ENCODE measurements around the gene IFI35. TPM values are rescaled to one million over a fixed set of nuclear protein-coding genes. Genes with fewer than 3 reads are reported as not detected.

The IFI35 gene
- total RNA-seq, result 1 to 10 TPM; 3.0 to 5.1 TPM
- 1.8 TPM for polyA plus RNA-seq (2013, experiment 1 of 2)
- polyA plus RNA-seq (2013, experiment 2 of 2), result 1.2 TPM
- long read RNA-seq, experiment 1, partial matches to known transcripts, result 0 of 3 reads
- long read RNA-seq, experiment 1, other reads (novel, unspliced or antisense), result 1 of 3 reads
- long read RNA-seq, experiment 2, partial matches to known transcripts, result 0 of 4 reads
- long read RNA-seq, experiment 2, other reads (novel, unspliced or antisense), result 1 of 4 reads
- long read RNA-seq, experiment 3, transcript IFI35-204 (7 exons, 1,232 nt), result major isoform, 8 of 11 reads
- long read RNA-seq, experiment 3, partial matches to known transcripts, result 0 of 11 reads
- long read RNA-seq, experiment 3, other reads (novel, unspliced or antisense), result 1 of 11 reads
- long read RNA-seq, experiment 4, partial matches to known transcripts, result 0 of 7 reads
- long read RNA-seq, experiment 4, other reads (novel, unspliced or antisense), result 1 of 7 reads

DNA sequence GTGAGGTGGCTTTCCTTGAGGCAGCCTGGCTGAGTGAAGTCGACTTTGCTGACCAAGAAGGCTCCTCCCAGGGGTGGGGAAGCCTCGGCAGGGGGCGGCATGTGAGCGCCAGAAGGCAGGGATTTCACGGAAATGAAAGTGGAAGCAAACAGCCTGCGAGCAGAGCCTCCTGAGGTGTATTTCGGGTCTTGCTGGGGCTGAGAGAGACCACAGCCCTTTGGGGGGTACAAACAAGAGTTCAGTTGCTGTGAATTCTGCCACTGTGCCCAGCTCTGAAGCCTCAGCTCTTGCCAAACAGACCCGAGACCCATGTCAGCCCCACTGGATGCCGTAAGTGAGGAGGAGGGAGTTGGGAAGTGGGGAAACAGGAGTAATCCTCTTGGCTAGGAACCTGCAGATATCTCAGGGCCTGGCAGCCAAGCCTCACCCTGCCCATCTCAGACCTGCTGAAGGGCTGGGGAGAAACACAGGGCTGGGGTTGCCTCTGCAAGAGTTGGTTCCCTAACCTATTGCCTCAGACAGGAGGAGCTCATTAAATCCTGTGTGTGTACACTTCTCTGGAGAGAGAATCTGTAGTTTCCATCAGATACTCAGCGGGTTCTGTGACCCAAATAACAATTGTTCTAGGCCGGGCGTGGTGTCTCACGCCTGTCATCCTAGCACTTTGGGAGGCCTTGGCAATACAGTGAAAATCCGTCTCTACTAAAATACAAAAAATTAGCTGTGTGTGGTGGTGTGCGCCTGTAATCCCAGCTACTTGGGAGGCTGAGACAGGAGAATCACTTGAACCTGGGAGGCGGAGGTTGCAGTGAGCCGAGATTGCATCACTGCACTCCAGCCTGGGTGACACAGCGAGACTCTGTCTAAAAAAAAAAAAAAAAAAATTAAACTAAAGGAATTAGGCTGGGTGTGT, at the start of gene IFI35:
Gene IFI35 (plus strand): TSS at position 146 of the 913 bp plus-strand sequence. CDS start 164 bp downstream, at position 310.
- Histone ChIP-seq H3K4me3 (ENCODE audit: low read length) (peak within 1 kb of the TSS; percentile 79), H3K27ac (ENCODE audit: low read depth, low read length) (peak within 1 kb of the TSS; percentile 61), H3K9me3 (ENCODE audit: control insufficient read depth, low read length) (no peaks in the 10 kb centered on the region), H3K4me1 (ENCODE audit: control insufficient read depth, insufficient read depth, low read length) (peaks cover 2% of the 10 kb centered on the region), H3K36me3 (ENCODE audit: control insufficient read depth, insufficient read depth, low read length) (peaks cover 25% of the 10 kb centered on the region), H3K27me3 (ENCODE audit: control insufficient read depth, insufficient read depth, low read length, poor library complexity, severe bottlenecking) (no peaks in the 10 kb centered on the region), H3K9ac (ENCODE audit: extremely low read depth, low read length, poor library complexity, severe bottlenecking) (peak within 1 kb of the TSS; percentile 60)
- no peaks in the 10 kb centered on the region for H3K9me3 Mint-ChIP-seq
- peaks cover 9% of the 10 kb centered on the region for H3K4me1 Mint-ChIP-seq
- no peaks in the 10 kb centered on the region for H3K27me3 Mint-ChIP-seq (ENCODE audit: insufficient read depth)
- peak within 1 kb of the TSS; percentile 57 for H3K4me3 Mint-ChIP-seq
- peak; percentile 96 for DNase-seq
- H3K36me3 Mint-ChIP-seq (ENCODE audit: low read depth), result peaks cover 29% of the 10 kb centered on the region
- TF ChIP-seq CTCF (conservative IDR thresholded peaks at IDR 0.05), result peak; percentile 32
- peak within 1 kb of the TSS; percentile 96 for H3K27ac Mint-ChIP-seq
- 57 to 60% methylated on average over 11 to 18 of the region's 18 CpGs for WGBS, 2 experiments (ENCODE audit: insufficient coverage in 1 of 2, insufficient read length in 1 of 2)

DNA sequence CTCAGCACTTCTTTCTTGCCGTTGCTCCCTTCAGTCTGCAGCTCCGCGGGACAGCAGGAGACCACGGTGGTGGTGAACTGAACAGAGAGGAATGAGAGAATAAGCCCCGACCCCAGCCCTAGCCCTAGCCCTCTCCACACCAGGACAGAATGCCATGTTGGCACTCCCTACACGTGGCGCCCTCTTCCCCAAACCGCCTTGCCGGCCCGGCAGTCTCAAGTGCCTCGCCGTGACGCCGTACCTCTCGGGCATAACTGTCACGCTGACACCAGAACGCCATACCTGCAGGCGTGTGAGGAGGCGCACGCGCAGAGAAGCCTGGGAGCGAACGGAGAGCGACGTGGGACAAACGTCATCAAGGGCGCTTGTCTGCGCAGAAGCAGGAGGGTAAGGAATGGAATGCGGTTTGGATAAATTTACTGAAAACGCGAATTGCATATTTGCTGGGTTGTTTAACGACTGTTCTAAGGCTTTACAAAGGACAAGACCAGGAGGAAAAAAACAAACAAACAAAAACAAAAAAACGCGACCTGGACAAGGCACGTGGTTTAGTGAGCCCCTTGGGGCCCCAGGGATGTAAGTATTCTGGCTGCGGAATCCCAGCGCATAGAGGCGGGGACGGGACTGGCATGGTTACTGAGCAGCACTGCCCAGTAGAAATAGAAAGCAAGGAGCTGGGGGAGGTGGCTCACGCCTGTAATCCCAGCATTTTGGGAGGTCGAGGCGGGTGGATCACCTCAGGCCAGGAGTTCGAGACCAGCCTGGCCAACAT, 42.2 kb upstream of the IFI35 start, which contains the start of gene AARSD1:
Gene AARSD1 (minus strand): TSS at position 294 of the 772 bp plus-strand sequence. CDS start 14 bp downstream, at position 280.
- Mint-ChIP-seq H3K36me3 (ENCODE audit: low read depth) (peaks cover 33% of the 10 kb centered on the region), H3K4me1 (peaks cover 7% of the 10 kb centered on the region), H3K9me3 (no peaks in the 10 kb centered on the region), H3K4me3 (peak within 1 kb of the TSS; percentile 92), H3K27ac (peak within 1 kb of the TSS; percentile 98), H3K27me3 (ENCODE audit: insufficient read depth) (no peaks in the 10 kb centered on the region)
- no peak for TF ChIP-seq CTCF (conservative IDR thresholded peaks at IDR 0.05)
- Histone ChIP-seq H3K27me3 (ENCODE audit: control insufficient read depth, insufficient read depth, low read length, poor library complexity, severe bottlenecking) (no peaks in the 10 kb centered on the region), H3K36me3 (ENCODE audit: control insufficient read depth, insufficient read depth, low read length) (peaks cover 35% of the 10 kb centered on the region), H3K4me1 (ENCODE audit: control insufficient read depth, insufficient read depth, low read length) (no peaks in the 10 kb centered on the region), H3K27ac (ENCODE audit: low read depth, low read length) (peak within 1 kb of the TSS; percentile 65), H3K9ac (ENCODE audit: extremely low read depth, low read length, poor library complexity, severe bottlenecking) (peak within 1 kb of the TSS; percentile 91), H3K9me3 (ENCODE audit: control insufficient read depth, low read length) (no peaks in the 10 kb centered on the region), H3K4me3 (ENCODE audit: low read length) (peak within 1 kb of the TSS; percentile 87)
- 4 to 6% methylated on average over 22 to 43 of the region's 43 CpGs for WGBS, 2 experiments (ENCODE audit: insufficient coverage in 1 of 2, insufficient read length in 1 of 2)
- DNase-seq, result peak; percentile 98

- no peak for DNase-seq
- Mint-ChIP-seq H3K4me1 (peaks cover 7% of the 10 kb centered on the region), H3K27ac (no peak overlapping the region), H3K27me3 (ENCODE audit: insufficient read depth) (no peaks in the 10 kb centered on the region), H3K36me3 (ENCODE audit: low read depth) (peaks cover 14% of the 10 kb centered on the region), H3K9me3 (peaks cover 6% of the 10 kb centered on the region), H3K4me3 (no peak overlapping the region)
- no peaks in the 10 kb centered on the region for H3K27me3 ChIP-seq (ENCODE audit: control insufficient read depth, insufficient read depth, low read length, poor library complexity, severe bottlenecking)
- H3K36me3 ChIP-seq (ENCODE audit: control insufficient read depth, insufficient read depth, low read length), result peaks cover 6% of the 10 kb centered on the region
- no peaks in the 10 kb centered on the region for H3K4me1 ChIP-seq (ENCODE audit: control insufficient read depth, insufficient read depth, low read length)
- H3K4me3 ChIP-seq (ENCODE audit: low read length), result no peak overlapping the region
- 89 to 100% methylated on average over 1 of the region's 1 CpG for WGBS, 2 experiments (ENCODE audit: insufficient coverage in 1 of 2, insufficient read length in 1 of 2)
- no peak for TF ChIP-seq CTCF (conservative IDR thresholded peaks at IDR 0.05)
- H3K9me3 ChIP-seq (ENCODE audit: control insufficient read depth, low read length), result no peaks in the 10 kb centered on the region
- H3K27ac ChIP-seq (ENCODE audit: low read depth, low read length), result no peak overlapping the region
- H3K9ac ChIP-seq (ENCODE audit: extremely low read depth, low read length, poor library complexity, severe bottlenecking), result no peak overlapping the region
These were observed 38.7 kb upstream of the IFI35 start for GRCh38 chr17:42967925-42968324.
